ENCODE measurements around the gene GMFB.

GMFB gene

GRCh38 chr14:54425537-54426274 is 63.1 kb downstream of the GMFB start:
- TF ChIP-seq, protein P1, sequence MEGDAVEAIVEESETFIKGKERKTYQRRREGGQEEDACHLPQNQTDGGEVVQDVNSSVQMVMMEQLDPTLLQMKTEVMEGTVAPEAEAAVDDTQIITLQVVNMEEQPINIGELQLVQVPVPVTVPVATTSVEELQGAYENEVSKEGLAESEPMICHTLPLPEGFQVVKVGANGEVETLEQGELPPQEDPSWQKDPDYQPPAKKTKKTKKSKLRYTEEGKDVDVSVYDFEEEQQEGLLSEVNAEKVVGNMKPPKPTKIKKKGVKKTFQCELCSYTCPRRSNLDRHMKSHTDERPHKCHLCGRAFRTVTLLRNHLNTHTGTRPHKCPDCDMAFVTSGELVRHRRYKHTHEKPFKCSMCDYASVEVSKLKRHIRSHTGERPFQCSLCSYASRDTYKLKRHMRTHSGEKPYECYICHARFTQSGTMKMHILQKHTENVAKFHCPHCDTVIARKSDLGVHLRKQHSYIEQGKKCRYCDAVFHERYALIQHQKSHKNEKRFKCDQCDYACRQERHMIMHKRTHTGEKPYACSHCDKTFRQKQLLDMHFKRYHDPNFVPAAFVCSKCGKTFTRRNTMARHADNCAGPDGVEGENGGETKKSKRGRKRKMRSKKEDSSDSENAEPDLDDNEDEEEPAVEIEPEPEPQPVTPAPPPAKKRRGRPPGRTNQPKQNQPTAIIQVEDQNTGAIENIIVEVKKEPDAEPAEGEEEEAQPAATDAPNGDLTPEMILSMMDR (IDR thresholded peaks at IDR 0.05; ENCODE audit: borderline replicate concordance, control extremely low read depth, extremely low read depth, insufficient read depth, missing control alignments): no peak
- DNase-seq (ENCODE audit: low spot score): no peak
- in situ Hi-C loops (cut with MboI; ENCODE audit: low sequenced_read_pairs, unreplicated experiment): no loop called here

GRCh38 chr14:54425068-54425467 is 63.7 kb downstream of the GMFB start:
- TF ChIP-seq, protein P1 (IDR thresholded peaks at IDR 0.05; ENCODE audit: borderline replicate concordance, control extremely low read depth, extremely low read depth, insufficient read depth, missing control alignments): no peak
- DNase-seq (ENCODE audit: low spot score): no peak
- in situ Hi-C loops (cut with MboI; ENCODE audit: low sequenced_read_pairs, unreplicated experiment): no loop called here
